GDM1 (cell line): Measurements from ENCODE around the gene CDC42EP4.
"Not testable (repeated sequence)": the region's sequence is repeated elsewhere in the genome, so short reads cannot be mapped to it uniquely, and the experiment has no call there.

Experiments
- DNase-seq: peaks from one replicate; lab custom pipeline; 2025; lab: John Stamatoyannopoulos, UW

Gene CDC42EP4

DNA sequence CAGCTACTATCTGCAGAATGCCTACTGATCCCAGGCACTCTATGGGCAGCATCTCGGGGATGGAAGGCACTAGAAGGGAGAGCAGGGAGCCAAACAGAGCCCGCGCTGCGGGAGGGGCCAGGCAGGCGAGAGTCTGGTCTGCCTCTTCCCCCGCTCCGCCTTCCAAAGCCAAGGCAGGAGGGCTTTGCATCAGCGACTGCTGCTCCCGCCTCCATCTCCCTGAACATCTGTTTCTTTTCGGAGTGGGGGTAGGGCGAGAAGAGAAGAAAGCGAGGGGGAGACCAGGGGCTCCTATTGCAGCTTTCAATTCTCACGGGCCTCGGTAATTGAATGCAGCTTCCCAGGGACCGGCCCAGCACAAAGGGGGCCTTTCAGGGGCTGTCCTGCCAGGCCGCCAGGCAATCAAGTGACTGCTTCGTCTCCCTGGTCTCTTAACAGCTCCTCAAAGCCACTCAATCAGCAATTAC lies 31.4 kb upstream of the CDC42EP4 start:
- DNase-seq = no peak

DNA sequence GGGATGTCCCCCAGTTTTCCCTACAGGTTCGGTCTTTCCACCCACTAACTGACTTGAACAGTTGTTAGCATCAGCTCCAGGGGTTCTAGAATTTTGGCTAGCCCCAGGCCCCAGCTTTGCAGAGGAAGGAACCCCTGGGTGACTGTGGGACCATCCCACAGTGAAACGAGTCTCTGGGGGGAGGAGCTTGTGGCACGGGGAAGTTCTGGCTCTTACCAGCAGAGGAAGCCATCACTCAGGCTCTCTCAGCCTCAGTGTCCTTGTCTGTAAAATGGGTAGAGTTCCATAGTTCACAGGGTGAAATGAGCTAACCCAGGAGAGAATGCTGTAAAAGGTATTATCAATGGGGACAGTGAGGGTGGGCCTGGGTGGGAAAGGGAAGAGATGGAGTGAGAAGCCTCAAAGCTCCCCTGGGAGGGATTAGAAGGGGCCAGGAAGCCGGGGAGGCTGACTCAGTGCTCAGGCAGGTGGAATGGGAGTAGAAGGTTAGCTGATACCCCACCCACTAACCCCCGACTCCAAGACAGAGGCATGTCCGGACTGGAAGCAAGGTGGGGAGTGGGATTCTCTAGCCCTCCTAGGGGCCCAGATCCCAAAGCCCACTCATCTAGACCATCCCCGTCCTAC lies 30.9 kb upstream of the CDC42EP4 start:
- no peak for DNase-seq

DNA sequence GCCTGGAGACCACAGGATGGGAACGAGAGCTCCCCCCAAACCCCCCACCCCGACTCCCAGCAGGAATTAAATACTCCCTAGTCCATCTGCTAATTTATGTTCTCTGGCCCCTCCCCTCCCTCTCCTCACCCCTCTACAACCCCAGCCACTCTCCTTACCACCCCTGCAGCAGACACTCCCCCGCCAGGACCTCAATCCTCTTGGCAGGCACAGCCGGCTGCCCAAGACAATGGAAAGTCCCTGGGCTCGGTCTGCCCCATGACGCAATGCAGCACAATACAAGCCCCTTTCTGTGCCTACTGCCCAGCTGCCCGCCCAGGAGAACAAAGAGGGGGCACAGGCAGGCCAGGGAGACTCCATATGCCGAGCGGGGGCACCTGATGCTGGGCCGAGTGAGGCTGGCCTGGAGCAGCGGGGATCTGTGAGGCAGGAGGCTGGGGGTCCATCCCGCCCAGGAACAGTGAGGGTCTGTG lies 30.3 kb upstream of the CDC42EP4 start:
- DNase-seq = no peak

DNA sequence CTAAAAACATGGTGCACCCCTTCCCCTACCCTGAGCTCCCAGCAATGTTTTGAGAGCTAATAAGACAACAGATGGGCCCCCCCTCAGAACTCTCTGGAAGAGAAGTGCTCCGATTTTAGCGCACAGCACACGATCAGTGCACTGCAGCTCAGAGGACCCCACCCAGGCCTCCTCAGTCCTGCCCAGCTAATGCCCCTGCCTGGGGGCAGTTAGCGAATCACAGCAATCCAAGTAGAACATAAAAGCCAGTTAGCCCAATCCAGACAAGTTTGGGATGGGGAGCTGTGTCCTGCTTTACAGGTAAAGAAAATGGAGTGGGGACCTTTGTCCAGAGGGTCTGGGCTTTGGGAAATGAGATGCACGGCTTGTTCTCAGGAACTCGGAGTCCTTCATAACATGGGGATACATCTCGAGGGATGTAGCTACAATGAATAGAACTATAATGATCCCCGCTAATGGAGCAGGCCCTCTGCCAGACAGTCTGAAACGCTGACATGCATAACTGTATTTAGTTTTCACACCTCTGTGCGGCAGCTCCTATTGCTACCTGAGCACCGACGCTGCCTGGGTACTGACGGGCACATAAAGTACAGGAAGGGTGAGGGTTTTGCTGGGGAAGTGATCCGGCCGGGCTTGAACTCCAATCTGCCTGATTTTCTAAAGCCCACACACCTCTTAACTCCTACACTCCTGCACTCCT lies 29.7 kb upstream of the CDC42EP4 start:
- no peak for DNase-seq

DNA sequence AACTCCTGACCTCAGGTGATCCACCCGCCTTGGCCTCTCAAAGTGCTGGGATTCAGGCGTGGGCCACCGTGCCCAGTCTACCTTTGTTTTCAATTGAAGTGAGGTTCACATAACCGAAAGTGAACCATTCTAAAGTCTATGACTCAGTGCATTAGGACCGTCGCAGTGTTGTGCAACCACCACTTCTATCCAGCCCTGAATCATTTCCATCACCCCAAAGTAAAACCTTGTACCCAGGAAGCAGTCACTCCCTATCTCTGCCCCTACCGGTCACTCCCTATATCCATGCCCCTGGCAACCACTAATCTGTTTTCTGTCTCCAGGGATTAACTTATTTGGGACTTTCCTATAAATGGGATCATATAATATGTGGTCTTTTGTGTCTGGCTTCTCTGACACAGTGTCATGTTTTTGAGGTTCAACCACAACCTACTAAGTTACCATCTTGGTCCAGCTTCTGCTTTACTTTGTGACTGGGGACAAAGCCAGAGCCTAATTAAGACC lies 28.3 kb upstream of the CDC42EP4 start:
- no peak for DNase-seq

DNA sequence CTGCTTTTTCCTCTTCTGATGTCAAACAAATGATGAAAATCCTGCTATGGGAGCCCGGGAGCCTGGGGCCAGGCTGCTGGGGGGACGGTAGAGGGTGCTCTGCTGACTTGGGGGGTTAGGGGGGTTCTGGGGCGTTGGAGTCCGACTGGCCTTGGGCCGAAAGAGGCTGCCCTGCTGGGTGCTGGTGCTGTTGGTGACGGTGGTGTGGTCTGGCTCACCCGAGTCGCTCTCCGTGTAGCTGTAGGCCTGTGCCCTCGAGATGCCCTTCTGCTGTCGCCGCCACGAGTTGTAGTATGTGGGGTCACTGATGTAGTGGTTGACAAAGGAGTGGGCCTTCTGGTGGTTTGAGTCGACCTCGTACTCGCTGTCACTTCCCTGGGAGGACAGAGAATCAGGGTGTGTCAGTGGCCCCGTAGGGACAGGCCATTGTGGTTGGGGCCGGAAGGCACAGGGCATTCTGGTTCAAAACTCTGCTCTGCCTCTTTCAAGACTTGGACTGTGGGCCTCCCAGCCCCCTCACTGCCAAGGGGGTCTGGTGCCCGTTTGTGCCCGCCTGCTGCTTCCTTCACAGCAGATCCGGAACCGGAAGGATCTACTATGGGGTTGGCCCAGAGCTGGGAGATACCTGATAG lies 26.9 kb upstream of the CDC42EP4 start:
- DNase-seq = no peak

DNA sequence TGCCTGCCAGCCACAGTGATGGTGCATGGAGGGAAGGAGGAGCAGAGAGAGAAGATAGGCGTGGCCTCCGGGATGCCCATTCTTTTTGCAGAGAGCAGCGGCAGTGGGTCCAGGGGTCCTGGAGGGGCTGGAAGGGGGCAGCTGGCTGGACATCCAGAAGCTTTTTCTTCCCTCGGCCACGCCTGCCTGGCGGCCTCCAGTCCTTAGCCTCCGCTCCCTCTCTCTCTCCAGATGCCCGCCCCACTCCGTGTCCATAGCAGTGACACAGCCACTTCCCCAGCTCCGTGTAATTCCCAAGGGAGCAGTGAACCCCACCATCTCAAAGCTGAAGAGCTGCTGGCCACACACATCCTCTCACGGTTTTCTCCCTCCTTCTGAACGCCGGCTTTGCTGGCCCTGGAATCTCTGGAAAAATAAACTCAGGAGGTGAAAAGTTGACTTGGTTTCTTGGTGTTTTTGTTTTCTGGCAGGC lies 26.3 kb upstream of the CDC42EP4 start:
- DNase-seq = no peak

DNA sequence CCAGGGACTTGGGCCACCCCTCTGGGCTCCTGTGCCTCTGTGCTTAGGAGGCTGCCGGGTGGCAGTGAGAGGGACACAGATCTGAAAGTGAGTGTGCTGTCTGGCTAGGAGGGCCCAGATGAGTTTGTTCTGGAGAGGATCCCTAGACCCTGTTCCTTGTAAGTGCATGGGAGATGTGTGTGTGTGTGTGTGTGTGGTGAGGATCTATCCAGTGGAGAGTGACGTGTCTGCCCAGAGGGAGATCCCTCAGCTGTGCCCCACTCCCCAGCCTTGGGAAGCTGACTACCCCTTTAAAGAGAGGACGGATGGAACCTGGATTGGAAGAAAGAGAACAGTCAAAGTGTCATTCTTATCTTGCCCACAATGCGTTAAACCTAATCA lies 25.5 kb upstream of the CDC42EP4 start:
- no peak for DNase-seq

DNA sequence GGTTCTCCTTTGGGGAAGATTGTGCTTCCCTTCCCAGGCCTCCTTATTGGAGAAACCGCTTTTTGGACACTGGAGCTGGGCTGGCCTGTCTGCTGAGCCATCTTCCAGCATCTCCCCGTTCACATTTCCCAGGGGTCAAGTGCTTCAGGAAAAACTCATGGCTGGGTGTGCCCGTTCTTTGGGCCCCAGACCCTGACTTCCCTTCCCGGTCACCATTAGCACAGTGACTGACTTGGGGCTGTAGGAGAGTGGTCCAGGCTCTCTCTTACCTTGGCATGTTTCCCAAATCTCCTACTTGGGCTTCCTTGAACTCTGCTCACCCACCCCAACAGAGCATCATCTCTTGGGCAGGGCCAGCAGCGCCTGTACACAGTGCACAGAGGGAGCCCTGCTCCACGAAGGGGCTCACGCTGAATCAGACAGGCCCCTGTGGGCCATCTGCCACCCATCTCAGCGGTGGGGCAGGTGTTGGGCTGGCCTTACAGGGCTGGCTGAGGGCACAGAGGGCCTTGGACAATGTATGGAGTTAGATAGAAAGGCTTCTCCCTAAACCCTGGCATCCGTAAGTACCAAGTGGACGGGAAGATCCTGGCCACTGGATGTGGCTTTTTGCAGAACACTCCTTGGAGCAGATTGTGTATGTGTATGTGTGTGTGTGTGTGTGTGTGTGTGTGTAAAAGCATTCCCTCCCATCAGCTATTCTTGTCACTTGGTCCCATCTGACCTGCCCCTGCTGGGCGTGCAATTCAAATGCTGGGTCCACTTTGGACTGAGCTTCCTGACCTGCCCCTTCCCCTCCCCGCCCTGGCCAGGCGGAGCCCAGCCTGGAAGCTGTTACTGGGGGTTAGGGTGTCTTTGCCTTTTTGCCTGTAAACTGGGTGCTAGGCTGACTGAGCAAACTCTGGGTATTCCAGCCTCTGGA lies 24.9 kb upstream of the CDC42EP4 start:
- no peak for DNase-seq

DNA sequence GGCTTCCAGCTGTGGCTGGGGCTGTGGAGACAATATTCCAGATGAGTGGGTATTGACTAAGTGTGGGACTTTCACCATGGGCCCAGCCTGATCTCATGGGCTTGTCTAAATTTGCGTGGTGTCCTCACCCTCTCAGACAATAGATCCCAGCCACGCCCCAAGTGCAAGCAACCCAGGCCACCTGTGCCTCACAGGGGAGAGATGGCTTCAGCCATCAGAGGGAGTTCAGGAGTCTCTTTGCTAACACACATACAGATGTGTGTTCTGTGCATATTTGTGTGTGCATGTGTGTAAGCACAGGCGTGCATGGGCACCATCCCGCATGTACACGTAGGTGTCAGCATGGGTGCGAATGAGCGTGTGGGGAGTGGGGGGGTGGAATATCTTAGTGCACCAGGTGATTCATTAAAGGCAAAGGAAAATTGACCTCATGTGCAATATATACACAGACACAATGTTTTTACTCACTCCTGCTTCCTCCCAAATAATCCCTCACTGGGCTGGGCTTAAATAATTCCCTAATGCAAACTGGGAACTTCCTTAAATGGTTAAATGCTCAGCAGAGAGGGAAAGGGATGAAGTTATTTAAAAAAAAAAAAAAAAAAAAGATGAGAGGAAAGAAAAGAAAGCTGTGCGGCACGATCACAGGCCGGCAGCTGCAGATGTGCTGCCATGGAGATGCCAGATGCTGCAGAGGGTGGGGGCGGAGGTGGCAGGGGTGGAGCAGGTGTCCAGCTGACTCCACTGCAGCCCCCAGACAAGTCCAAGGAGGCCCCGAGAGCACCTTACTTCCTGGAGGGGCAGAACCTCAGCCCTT lies 24.0 kb upstream of the CDC42EP4 start:
- no peak for DNase-seq

DNA sequence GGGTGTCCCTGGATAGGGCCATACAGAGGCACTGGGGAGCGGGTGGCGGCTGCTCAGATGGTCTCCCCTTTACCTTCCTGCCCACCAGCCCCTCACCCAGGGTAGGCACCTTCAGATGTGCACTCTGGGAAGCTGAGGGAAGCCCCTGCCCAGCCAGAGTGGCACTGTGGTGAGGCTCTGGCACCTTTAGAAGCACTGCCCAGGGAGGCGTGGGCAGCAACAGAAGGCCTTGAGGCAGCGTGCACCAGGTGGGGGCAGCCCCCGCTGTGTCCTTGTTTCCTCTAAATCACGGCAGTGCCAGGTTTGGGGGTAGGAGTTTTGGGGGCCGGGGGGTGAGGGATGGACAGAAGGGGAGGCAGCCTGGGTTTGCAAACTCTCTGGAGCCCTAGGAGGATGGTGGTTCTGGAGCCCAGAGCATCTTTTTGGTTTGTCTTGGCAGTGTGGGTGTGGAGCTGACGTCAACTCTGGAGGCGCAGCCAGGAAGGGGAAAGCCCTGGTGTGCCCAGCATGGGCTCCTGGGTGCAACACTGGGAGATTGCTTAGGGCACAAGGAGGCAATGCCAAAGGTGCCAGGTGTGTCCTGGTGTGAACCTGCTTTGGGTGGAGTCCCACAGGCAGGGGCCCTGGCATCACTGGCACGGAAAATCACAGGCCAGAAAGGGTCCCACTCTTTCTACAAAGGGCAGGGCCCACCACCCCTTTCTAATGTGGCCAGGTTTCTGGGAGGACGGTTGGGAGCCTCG lies 23.1 kb upstream of the CDC42EP4 start:
- no peak for DNase-seq

DNA sequence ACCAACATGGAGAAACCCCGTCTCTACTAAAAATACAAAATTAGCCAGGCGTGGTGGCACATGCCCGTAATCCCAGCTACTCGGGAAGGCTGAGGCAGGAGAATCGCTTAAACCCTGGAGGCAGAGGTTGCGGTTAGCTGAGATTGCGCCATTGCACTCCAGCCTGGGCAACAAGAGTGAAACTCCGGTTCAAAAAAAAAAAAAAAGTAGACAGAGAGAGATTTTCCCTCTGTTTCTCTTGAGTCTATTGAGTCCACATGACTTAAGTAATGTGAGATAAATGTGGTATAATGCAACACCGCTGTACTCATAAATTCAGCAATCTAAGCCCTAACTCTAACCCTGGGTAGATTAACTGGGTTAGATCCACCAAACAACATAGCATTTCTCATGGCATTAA lies 21.6 kb upstream of the CDC42EP4 start:
- DNase-seq = not testable (repeated sequence)

DNA sequence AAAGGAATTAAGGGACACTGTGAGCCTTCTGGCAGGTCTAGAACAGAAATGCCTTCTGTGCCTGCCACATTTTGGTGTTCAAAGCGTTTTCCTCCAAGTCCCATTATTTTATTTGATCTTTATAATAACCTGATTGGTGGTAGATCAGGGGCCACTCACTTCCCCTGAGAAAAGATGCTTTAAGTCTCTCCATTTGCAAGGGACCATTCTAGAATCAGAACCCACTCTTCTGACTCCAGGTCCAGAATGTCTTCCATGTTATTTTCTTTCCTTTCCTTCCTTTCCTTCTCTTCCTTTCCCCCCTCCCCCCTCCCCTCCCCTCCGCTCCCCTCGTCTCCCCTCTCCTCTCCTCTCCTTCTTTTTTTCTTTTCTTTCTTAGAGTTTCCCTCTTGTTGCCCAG lies 19.3 kb upstream of the CDC42EP4 start:
- DNase-seq = no peak

DNA sequence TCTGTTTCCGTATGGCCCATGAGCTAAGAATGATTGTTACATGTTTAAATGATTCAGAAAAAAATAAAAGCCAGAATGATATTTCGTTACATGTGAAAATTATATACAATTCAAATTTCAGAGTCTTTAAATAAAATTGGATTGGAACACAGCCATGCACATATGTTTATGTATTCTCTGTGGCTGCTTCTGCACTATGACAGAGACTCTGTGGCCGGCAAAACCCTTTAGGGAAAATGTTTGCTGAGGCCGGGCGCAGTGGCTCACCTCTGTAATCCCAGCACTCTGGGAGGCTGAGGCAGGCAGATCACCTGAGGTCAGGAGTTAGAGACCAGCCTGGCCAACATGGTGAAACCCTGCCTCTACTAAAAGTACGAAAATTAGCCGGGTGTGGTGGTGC lies 15.9 kb upstream of the CDC42EP4 start:
- no peak for DNase-seq

DNA sequence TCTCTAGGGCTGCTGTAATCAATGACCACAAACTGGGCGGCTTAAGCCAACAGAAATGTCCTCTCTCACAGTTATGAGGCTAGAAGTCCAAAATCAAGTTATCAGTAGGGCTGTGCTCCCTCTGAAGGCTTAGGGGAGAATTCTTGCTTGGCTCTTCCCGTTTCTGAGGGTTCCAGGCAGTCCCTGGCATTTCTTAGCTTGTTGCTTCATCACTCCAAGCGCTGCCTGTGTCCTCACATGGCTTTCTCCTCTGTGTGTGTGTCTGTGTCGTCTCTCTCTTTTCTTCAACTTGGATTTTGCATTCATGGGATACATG lies 13.7 kb upstream of the CDC42EP4 start:
- DNase-seq = no peak

DNA sequence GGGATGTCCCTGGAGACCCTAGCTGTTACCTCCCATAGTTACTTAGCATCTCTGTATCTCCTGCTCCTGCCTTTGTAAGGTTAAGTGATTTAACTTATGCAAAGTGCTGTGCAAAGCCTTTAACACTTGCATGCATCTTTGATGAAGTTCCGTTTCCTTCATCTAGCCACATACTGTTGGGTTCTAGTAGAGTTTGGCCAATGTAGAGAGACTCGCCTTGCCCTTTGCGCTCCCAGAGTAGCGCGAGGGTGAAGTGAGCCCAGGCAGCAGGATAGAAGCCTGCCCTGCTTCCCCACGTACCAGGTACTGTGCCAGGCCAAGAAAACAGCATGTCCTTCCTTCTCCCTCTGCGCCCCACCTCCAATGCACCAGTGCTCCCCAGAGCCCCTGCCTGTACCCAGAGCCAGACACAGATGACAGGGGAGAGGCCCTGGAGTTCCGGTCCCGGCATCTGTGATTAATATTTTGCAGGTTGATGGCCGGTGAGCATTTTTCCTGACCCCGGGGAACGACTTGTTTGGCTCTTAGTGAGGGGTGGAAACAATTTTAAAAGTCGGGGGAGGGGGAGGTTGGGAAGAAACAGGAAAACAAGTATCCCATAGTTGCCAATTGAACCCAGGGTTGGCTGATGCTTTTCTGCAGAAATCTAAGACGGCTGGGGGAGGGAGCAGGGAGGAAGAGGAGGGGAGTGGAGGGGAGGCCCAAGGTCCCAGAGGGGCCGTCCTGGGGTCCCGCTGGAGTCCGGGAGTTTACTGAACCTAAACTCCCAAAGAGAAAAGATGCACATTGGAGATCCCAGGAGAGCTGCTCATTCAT lies 13.1 kb upstream of the CDC42EP4 start:
- no peak for DNase-seq

DNA sequence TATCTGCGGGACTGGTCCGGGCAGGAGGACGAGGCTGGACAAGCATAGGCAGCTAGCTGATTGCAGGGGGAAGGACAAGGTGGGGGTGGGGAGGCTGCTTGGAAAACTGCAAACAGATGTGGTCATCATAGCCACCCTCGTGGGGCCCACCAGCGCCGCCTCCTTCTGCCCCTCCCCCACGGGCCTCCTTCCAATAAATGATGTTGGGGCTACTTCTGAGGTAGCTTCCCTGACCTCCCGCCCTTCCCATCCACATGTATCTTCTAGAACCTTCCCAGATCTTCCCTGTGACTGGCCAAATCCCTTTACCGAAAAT lies 12.3 kb upstream of the CDC42EP4 start:
- no peak for DNase-seq

DNA sequence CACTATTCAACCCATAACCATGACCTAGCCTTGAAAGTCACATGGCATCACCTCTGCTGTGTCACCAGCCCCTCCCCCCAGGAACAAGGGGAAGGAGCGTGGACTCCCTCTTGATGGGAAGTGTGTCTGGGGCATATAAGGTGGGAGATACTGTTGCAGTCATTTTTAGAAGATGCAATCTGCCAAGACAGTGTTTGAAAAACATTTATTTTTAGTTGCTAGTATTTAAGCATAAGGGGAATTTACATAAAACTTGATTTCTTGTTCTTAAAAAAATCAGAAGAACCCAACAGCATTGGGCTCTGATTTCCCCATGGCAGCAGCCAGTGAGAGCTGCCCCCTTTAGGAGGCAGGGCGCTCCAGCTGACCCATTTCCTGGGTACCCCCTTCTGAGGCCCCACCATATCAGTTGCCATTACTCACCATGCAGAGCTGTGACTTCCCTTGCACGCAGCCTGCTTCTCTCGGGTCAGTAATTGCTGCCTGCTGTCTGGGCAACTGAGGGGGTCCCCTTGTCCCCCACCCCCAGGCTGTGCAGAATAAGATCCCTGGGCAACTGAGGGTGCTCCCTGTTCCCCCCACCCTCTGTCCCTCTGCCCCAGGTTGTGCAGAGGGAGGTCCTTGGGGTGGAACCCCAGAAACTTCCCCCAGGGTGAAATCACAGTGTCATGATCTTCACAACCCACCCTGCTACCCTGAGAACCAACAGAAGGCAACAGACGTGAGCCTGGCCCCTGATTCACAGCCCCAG lies 11.8 kb upstream of the CDC42EP4 start:
- DNase-seq = no peak
